SK-N-SH (cell line): ENCODE measurements around the gene YDJC. TPM values are rescaled to one million over a fixed set of nuclear protein-coding genes. Genes with fewer than 3 reads are reported as not detected.

Experiments
- CTCF ChIA-PET: fragments of 300-600, 350-600 bp; formaldehyde crosslinking; extraction: SDS; loops from one replicate; lab custom pipeline; 2021; lab: Yijun Ruan, JAX
- POLR2A ChIA-PET: fragments of 350-600 bp; sonication (Branson Sonifier 250); formaldehyde crosslinking; extraction: SDS; loops from one replicate; lab custom pipeline; 2020; ENCODE audit warnings: antibody characterized with exemption, inconsistent platforms; lab: Yijun Ruan, JAX
- DNase-seq: peaks from one replicate; pipeline ENCODE4 v3.0.0; 2012
- H2AFZ ChIP-seq: fragments of 200-600 bp; sonication (generic); 2 replicates; pipeline ENCODE4 v1.8.1; 2016; ENCODE audit warnings: antibody characterized with exemption, mild to moderate bottlenecking, low read depth
- H3F3A ChIP-seq: fragments of 200-600 bp; sonication (generic); replicated peaks from 2 replicates; pipeline ENCODE3; 2016; ENCODE audit warnings: antibody characterized with exemption, mild to moderate bottlenecking; ENCODE audit not compliant: insufficient read depth
- H3K27ac ChIP-seq, 2 experiments: fragments of 200-500 bp in 1 of 2; fragments of 200-600 bp in 1 of 2; sonication (Bioruptor generic) in 1 of 2; sonication (generic), shearing (Covaris generic) in 1 of 2; 2 replicates each; pipeline versions ENCODE4 v1.5.1 to v1.6.1; 2014 to 2016; ENCODE audit warnings: low read depth in 2 of 2, inconsistent platforms in 1 of 2, low read length in 1 of 2, mild to moderate bottlenecking in 1 of 2, mixed read lengths in 1 of 2
- H3K27me3 ChIP-seq: fragments of 200-600 bp; sonication (generic), shearing (Covaris generic); 2 replicates; pipeline ENCODE4 v1.6.1; 2016; ENCODE audit warnings: mixed run types; ENCODE audit not compliant: insufficient read depth
- H3K36me3 ChIP-seq, 2 experiments: fragments of 200-500 bp in 1 of 2; fragments of 200-600 bp in 1 of 2; sonication (Bioruptor generic) in 1 of 2; sonication (generic) in 1 of 2; replicated peaks in 1 of 2; 2 replicates each; pipeline versions ENCODE3 to v1.5.1; 2014 to 2016; ENCODE audit warnings: low read length in 1 of 2, mild to moderate bottlenecking in 1 of 2; ENCODE audit not compliant: insufficient read depth in 2 of 2, control insufficient read depth in 1 of 2
- H3K4me1 ChIP-seq, 2 experiments: fragments of 200-500 bp in 1 of 2; fragments of 200-600 bp in 1 of 2; sonication (Bioruptor generic) in 1 of 2; sonication (generic), shearing (Covaris generic) in 1 of 2; 2 replicates each; pipeline versions ENCODE4 v1.5.1 to v1.6.1; 2014 to 2016; ENCODE audit warnings: low read depth in 1 of 2, low read length in 1 of 2, mixed run types in 1 of 2; ENCODE audit not compliant: insufficient read depth in 2 of 2, control insufficient read depth in 1 of 2
- H3K4me2 ChIP-seq: fragments of 200-600 bp; sonication (generic), shearing (Covaris generic); 2 replicates; pipeline ENCODE4 v1.6.1; 2017; ENCODE audit warnings: mixed run types
- H3K4me3 ChIP-seq, 2 experiments: fragments of 200-500 bp in 1 of 2; fragments of 200-600 bp in 1 of 2; sonication (Bioruptor generic) in 1 of 2; sonication (generic), shearing (Covaris generic) in 1 of 2; 2 replicates each; pipeline versions ENCODE4 v1.5.1 to v1.8.1; 2014 to 2016; ENCODE audit warnings: low read depth in 2 of 2, inconsistent platforms in 1 of 2, low read length in 1 of 2, mild to moderate bottlenecking in 1 of 2, mixed read lengths in 1 of 2, moderate library complexity in 1 of 2
- H3K79me2 ChIP-seq: fragments of 200-600 bp; sonication (generic); 2 replicates; pipeline ENCODE4 v1.8.1; 2017; ENCODE audit warnings: mild to moderate bottlenecking; ENCODE audit not compliant: insufficient read depth
- H3K9ac ChIP-seq: fragments of 200-600 bp; sonication (generic); 2 replicates; pipeline ENCODE4 v1.6.1; 2017; ENCODE audit warnings: mixed run types
- H3K9me2 ChIP-seq: fragments of 200-600 bp; sonication (generic); 2 replicates; pipeline ENCODE4 v1.6.1; 2017; ENCODE audit warnings: mixed run types
- H3K9me3 ChIP-seq: fragments of 200-600 bp; sonication (generic); 2 replicates; pipeline ENCODE4 v1.6.1; 2017; ENCODE audit warnings: mixed run types, mild to moderate bottlenecking, moderate library complexity
- H4K20me1 ChIP-seq: fragments of 200-600 bp; sonication (generic); 2 replicates; pipeline ENCODE4 v1.6.1; 2017; ENCODE audit warnings: mild to moderate bottlenecking, mixed run types; ENCODE audit not compliant: insufficient read depth
- EP300 ChIP-seq, 2 experiments: IDR thresholded peaks; 2 replicates each; pipeline versions ENCODE4 v1.4.0 to v1.6.1; 2012; ENCODE audit warnings: borderline replicate concordance in 1 of 2, low read depth in 1 of 2, low read length in 1 of 2
- EZH2phosphoT487 ChIP-seq: fragments of 200-600 bp; sonication (generic); IDR thresholded peaks from 2 replicates; pipeline ENCODE4 v1.6.1; 2017; ENCODE audit warnings: low read depth, mixed run types, mild to moderate bottlenecking, antibody characterized with exemption, moderate library complexity, borderline replicate concordance
- FOXJ3 ChIP-seq: sonication (generic); formaldehyde crosslinking; IDR thresholded peaks from 2 replicates; pipeline ENCODE4 v1.5.1; 2020; ENCODE audit warnings: mild to moderate bottlenecking, missing genetic modification reagents
- GATA2 ChIP-seq: sonication (generic); formaldehyde crosslinking; IDR thresholded peaks from 2 replicates; pipeline ENCODE4 v1.5.0; 2020; ENCODE audit warnings: mild to moderate bottlenecking, missing genetic modification reagents
- IRF3 ChIP-seq: fragments of 150-350 bp; IDR thresholded peaks from 2 replicates; pipeline ENCODE4 v1.6.1; 2016; ENCODE audit warnings: mild to moderate bottlenecking, low read depth, low read length
- MAX ChIP-seq: IDR thresholded peaks from 2 replicates; pipeline ENCODE4 v1.4.0; 2012; ENCODE audit warnings: low read depth
- MEF2A ChIP-seq: IDR thresholded peaks from 2 replicates; pipeline ENCODE4 v1.4.0; 2012; ENCODE audit warnings: low read depth, borderline replicate concordance
- NFIC ChIP-seq: IDR thresholded peaks from 2 replicates; pipeline ENCODE4 v1.4.0; 2012; ENCODE audit warnings: borderline replicate concordance
- RCOR1 ChIP-seq: fragments of 150-350 bp; IDR thresholded peaks from 2 replicates; pipeline ENCODE4 v1.6.1; 2017; ENCODE audit warnings: antibody characterized with exemption, low read length
- RFX5 ChIP-seq: IDR thresholded peaks from 2 replicates; pipeline ENCODE4 v1.6.1; 2012; ENCODE audit warnings: mild to moderate bottlenecking, improper control_type of control experiment, low read length
- TEAD4 ChIP-seq: IDR thresholded peaks from 2 replicates; pipeline ENCODE4 v1.4.0; 2012; ENCODE audit warnings: mild to moderate bottlenecking, borderline replicate concordance; ENCODE audit not compliant: insufficient read depth
- USF1 ChIP-seq: IDR thresholded peaks from 2 replicates; pipeline ENCODE4 v1.4.0; 2012; ENCODE audit warnings: low read depth, borderline replicate concordance
- USF2 ChIP-seq: fragments of 150-350 bp; IDR thresholded peaks from 2 replicates; pipeline ENCODE4 v1.6.1; 2017; ENCODE audit warnings: antibody characterized with exemption, low read length, low read depth, borderline replicate concordance
- YY1 ChIP-seq: IDR thresholded peaks from 2 replicates; pipeline ENCODE4 v1.4.0; 2012; ENCODE audit warnings: low read depth, mild to moderate bottlenecking
- ZBTB33 ChIP-seq: IDR thresholded peaks from 2 replicates; pipeline ENCODE4 v1.4.0; 2012; ENCODE audit warnings: low read depth, borderline replicate concordance
- WGBS: methylation state at CpG from one replicate; pipeline ENCODE4 v1.1.6; 2017; ENCODE audit warnings: low lambda C conversion rate; 5-methylcytosine and 5-hydroxymethylcytosine counted together
- polyA plus RNA-seq, 3 experiments: library from polyadenylated mRNA; depleted of rRNA; stranded (reverse); fragments of >200 nt; gene quantifications; 2 replicates each; pipeline ENCODE4 v1.2.3, GENCODE V29; 2012

Gene YDJC
- polyA plus RNA-seq, 1 of the 3 experiments (the other 2 are of a cell fraction) = 37.4 TPM

GRCh38 chr22:21602579-21602978 lies 27.2 kb downstream of the YDJC start:
- peaks cover 94% of the 10 kb centered on the region for H4K20me1 ChIP-seq
- H3K4me1 ChIP-seq = no peaks in the 10 kb centered on the region
- POLR2A ChIA-PET = no interaction called here
- CTCF ChIA-PET = interaction anchor here (0.8 to 1.7 kb wide), 3 partner anchors 10 to 27 kb away, joined by 3 to 5 read pairs (median 4); no protein-coding TSS in a partner anchor
- 100% methylated on average over 6 of the region's 6 CpGs for WGBS
- TF ChIP-seq RCOR1 (no peak), TEAD4 (no peak), NFIC (no peak), USF2 (no peak), USF1 (no peak), GATA2 (no peak), YY1 (no peak), MEF2A (no peak)
- H3K36me3 ChIP-seq = peaks cover 0 to 5% of the 10 kb centered on the region in 2 experiments
- no peak overlapping the region for H3K27ac ChIP-seq
- no peaks in the 10 kb centered on the region for H3K9me2 ChIP-seq
- DNase-seq = no peak
- H3K9me3 ChIP-seq = no peaks in the 10 kb centered on the region
- H3K27me3 ChIP-seq = no peaks in the 10 kb centered on the region
- no peak overlapping the region for H3K4me3 ChIP-seq
- H2AFZ ChIP-seq = no peak overlapping the region
- H3K79me2 ChIP-seq = peaks cover 100% of the 10 kb centered on the region
- H3K4me2 ChIP-seq = no peak overlapping the region
- H3K9ac ChIP-seq = no peak overlapping the region
- no peaks in the 10 kb centered on the region for H3F3A ChIP-seq

- Histone ChIP-seq H3K4me2 (no peak overlapping the region), H3K9ac (no peak overlapping the region), H3K4me3 (no peak overlapping the region), H3K79me2 (peaks cover 100% of the 10 kb centered on the region), H3K27me3 (no peaks in the 10 kb centered on the region), H3K27ac (no peak overlapping the region), H3K9me2 (no peaks in the 10 kb centered on the region), H2AFZ (no peak overlapping the region), H3K9me3 (no peaks in the 10 kb centered on the region), H4K20me1 (peaks cover 95% of the 10 kb centered on the region), H3F3A (no peaks in the 10 kb centered on the region), H3K36me3 (peaks cover 14 to 33% of the 10 kb centered on the region in 2 experiments), H3K4me1 (no peaks in the 10 kb centered on the region)
- ChIA-PET POLR2A (no interaction called here), CTCF (interaction anchor here (0.8 kb wide), 1 partner anchor 30 kb away, joined by 3 read pairs; no protein-coding TSS in a partner anchor)
- no peak for DNase-seq
- WGBS = 87% methylated on average over 6 of the region's 6 CpGs
- no peak for TF ChIP-seq MEF2A
- no peak for TF ChIP-seq IRF3
- TF ChIP-seq MAX = no peak
- no peak for TF ChIP-seq RFX5
- TF ChIP-seq USF1 = no peak
- no peak for TF ChIP-seq ZBTB33
- no peak for TF ChIP-seq GATA2
- TF ChIP-seq EP300 (IDR thresholded peaks at IDR 0.05; ENCODE audit: borderline replicate concordance in 1 of 2, low read depth in 1 of 2, low read length in 1 of 2) = no peak
- no peak for TF ChIP-seq TEAD4
- no peak for TF ChIP-seq FOXJ3 (CRISPR knock-in tag)
- no peak for TF ChIP-seq EZH2phosphoT487
Measured at GRCh38 chr22:21599053-21599893, 30.5 kb downstream of the YDJC start.
